GM08714 (cell line): ENCODE measurements around the gene PAM.

Source experiments
- H3K4me3 ChIP-seq: fragments of 200-500 bp; sonication (Bioruptor generic); 2 replicates; pipeline ENCODE4 v1.5.1; 2014; ENCODE audit warnings: mild to moderate bottlenecking, low read length, inconsistent platforms
- ZNF274 ChIP-seq: IDR thresholded peaks from 2 replicates; pipeline ENCODE4 v1.6.1; 2012; ENCODE audit warnings: mild to moderate bottlenecking, low read depth, low read length

Gene PAM

DNA sequence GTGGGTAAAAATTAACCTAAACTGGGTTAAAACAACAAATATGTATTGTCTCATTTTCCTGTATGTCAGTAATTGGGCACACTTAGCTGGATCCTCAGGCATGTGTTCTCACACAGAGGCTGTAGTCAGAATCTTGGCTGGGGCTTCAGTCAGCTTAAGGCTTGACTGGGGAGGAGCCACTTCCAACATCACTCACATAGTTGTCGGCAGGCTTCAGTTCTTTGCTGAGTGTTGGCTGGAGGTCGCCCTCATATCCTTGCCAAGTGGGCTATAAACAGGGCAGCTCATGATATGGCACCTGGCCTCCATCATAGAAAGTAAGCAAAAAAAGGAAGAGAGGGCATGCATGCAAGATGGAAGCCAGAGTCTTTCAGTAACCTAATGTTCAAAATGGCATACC lies 191.9 kb downstream of the PAM start:
- TF ChIP-seq ZNF274: no peak
- H3K4me3 ChIP-seq: no peak overlapping the region

DNA sequence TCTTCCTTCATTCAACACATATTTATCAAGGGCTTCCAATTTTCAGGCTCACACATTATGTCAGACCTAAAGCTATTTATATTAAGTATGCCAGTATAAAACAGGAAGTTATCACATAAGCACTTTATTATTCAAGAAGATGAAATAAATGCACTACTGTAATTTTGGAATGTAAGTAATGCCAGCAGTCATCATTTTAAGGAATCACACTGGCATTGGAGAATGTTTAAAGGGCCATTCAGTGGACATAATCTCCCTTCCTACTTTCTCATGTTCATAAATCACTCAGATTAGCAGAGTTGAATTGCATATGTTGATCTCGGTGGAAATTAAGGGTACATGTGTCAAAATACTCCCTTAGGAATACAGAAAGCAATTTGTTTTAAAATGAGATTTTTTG lies 200.4 kb downstream of the PAM start:
- TF ChIP-seq ZNF274: no peak
- no peak overlapping the region for H3K4me3 ChIP-seq

DNA sequence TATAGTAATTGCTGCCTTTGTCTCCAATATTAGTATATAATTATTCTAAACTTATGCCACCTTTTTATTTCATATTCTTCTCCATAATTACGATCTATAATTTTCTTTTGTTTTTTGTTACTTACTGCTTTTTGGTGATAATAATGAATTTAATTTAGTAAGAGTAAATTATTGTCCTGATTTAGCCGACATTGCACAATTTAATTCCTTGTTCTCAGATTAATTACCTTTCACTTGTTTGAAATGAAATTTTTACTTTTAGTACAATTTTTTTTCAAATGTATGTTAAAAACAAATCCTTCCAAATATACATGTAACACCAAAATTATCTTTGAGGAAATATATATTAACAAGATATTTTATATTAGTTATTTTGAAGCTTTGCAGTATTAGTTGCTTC lies 201.5 kb downstream of the PAM start:
- TF ChIP-seq ZNF274: no peak
- H3K4me3 ChIP-seq: no peak overlapping the region

DNA sequence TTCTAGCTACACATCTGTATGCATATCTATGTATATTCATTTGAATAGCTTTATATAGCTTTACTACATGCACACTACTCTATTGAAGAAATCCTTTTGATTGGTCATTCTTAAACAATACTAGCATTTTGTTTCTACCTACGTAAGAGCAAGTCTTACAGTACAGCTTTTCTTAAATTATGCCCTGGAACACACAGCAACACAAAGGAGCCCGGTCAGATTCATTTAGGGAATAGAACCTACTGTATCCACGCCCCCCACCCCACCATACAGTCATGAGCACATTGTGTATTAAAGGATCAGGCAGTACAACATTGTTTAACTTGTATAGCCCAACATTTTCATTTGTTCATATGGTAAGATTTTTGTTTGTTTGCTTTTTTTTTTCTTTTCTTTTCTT lies 202.0 kb downstream of the PAM start:
- no peak overlapping the region for H3K4me3 ChIP-seq
- no peak for TF ChIP-seq ZNF274

DNA sequence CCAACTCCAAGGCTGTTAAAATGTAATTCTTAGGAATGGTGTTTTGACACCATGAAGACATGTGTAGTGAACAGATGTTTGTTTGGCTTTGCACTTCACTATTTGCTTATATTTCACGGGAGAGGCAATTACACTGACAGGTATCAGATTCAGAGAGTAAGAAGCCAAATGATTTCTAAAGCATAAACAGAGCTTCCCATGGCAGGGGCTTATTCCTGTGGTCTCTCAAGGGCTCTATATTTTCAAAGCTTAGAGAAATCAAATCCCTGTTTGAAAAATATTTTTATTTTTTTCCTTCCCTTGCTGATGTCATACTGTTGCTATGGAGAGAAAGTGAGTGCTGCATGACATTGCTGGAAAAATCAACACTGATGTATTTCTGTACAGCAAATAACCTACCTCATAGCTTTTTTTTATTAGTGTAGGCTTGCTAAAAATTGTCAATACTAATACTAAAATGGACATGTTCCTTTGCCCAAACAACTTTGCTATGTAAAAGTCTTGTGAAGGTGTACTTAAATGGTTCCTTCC lies 203.4 kb downstream of the PAM start:
- no peak for TF ChIP-seq ZNF274
- H3K4me3 ChIP-seq: no peak overlapping the region

DNA sequence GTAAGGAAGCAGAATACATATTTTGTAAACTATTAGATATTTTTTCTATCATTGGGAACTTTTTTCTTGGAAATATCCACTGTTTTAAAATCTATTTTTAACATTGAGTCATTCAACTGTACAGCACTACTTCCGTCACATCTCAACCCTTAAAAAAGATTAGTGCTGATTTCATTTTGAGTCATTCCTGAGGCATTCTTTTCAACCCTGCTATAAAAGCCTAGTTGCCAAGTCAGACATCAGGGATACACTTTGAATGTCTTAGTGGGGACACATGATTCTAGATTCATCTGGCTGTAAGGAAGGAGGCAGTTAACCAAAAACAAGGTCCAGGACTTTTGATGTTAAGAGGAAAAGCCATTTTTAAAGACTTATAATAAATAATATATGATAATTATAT lies 203.9 kb downstream of the PAM start:
- no peak overlapping the region for H3K4me3 ChIP-seq
- TF ChIP-seq ZNF274: no peak

DNA sequence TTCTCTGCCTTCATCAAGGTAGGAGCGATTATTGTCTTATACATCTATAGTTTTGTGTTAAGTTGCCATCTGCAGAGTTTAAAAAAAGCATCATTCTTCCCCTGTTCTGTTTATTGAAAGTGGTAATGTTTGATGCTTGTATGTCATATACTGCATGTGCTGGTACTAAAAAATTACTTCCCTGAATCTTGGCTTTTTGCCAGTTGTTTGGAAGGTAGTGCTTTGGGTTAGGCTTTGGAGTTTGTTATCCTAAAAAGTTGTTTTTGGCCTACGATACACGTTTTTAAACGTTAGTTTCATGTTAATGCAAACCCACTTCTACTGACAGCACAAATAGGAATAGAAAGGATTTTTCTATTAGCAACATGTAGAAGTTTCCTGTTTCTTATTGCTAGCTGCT lies 206.6 kb downstream of the PAM start:
- TF ChIP-seq ZNF274: no peak
- no peak overlapping the region for H3K4me3 ChIP-seq

DNA sequence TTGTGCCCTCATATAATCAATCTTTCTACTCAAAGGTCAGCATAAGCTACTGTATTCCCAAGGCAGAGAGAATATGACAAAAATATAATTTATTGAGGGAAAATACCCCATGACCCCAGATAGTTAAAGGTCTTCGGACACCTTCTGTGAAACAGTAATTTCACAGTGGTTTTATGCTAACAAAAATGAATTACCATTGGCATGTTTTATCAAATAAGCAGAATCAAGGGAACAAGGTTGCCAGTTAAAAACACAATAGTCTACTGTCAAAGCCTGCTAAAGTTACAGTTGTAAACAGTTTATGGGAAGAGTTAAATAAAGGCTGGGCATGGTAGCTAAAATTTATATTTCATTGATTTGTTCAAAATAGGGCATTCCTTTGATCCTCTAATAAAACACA lies 210.5 kb downstream of the PAM start:
- no peak overlapping the region for H3K4me3 ChIP-seq
- TF ChIP-seq ZNF274: no peak

DNA sequence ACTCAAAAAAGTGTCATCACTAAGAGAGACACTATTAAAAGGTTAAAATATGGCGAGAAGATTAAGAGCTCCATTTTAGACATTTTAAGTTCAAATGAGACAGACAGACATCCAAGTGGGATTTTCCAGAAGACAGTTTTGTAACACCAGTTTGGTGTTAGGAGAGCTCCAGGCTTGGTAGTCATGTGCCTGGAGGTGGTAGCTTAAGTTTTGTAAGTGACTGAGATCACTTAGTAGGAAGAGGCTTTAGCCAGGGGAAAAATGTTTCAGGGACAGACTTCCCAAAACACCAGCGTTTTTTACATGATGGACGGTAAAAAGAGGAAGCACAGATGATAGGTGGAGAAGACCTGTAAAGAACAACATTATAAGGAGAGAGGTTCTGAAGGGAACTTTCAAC lies 214.5 kb downstream of the PAM start:
- H3K4me3 ChIP-seq: no peak overlapping the region
- no peak for TF ChIP-seq ZNF274

DNA sequence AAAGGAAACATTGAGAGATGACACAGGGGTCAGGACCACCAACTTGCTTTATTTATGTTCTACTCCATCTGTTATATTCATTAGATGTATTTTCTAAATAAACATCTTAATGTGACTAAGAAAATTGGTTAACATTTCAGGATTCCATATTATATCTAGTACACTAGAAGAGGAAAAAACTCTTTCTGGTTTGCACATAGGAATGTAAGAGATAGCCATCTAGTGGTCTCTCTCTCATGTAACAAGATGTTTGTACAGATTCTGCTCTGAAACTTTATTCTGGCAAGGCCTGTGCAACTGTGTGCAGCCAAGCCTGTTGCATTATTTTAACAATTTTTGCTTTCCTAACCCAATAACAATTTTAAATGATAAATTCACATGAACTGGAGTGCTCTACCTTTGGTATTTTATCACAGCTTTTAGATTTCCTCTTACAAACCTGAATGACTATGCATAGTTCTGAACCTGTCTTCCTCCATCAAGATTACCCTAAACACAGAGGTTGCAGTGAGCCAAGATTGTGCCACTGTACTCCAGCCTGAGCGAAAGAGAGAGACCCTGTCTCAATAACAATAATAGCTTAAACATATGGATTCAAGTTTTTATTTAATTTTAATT lies 216.7 kb downstream of the PAM start:
- H3K4me3 ChIP-seq: no peak overlapping the region
- no peak for TF ChIP-seq ZNF274

DNA sequence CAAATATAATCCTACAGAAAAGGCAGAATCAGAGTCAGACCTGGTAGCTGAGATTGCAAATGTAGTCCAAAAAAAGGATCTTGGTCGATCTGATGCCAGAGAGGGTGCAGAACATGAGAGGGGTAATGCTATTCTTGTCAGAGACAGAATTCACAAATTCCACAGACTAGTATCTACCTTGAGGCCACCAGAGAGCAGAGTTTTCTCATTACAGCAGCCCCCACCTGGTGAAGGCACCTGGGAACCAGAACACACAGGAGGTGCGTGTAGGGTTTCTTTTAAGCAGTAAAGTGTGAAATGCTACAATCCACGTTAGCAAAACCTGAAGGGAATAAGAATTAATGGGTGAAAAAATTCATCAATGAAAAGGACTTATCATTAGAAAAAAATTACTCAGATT lies 219.1 kb downstream of the PAM start:
- no peak for TF ChIP-seq ZNF274

DNA sequence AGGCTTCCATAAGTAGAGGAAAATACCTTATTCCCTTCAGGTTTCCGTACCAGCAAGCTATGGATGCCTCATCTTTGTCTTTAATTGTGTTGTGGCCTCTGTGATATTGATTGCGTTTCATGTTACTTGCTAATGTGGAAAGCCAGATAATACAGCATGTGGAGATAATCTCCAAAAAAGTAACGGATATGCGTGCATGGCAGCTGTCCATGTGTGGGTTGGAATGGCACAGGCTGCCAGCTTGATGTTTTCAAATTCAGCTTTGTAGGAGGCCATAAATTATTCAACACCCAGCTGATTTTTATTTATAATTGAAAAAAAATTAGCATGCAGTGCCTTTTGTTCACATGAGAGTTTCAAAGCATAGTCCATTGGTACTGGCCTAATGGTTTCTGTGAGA lies 219.9 kb downstream of the PAM start:
- H3K4me3 ChIP-seq: no peak overlapping the region
- TF ChIP-seq ZNF274: no peak

More for the DNA sequence above, 219.1 kb downstream of the PAM start:
- no peak overlapping the region for H3K4me3 ChIP-seq

DNA sequence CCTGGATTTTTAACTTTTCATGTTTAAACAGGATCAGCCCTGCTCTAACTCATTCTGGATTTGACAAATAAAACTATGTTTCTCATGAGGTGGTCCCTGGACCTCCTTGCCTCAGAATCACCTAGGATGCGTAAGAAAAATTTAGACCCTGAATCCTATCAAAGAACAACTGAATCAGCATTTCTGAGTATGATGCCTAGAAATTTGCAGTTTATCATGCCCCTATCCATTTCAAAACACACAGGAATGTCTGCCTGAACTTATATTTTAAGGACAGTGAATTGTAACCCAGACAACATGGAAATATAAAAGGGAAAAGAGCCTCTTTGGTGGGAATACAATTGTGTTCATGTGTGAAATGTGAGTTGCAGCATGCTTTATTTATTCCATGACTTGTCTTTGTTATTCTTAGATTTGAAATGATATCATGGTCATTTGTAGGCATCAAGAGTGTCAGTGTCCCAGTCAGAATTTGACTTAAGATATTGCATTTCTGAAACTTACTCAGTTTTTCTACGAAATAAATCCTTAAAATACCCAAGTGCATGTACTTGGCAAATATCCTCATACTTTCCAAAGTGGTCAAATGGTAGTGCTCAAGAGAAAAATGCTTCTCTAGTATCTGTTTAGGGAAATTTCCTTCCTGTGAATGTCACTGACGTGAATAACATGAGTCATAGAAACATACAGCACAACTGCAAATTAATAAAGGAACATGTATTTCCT lies 220.5 kb downstream of the PAM start:
- no peak for TF ChIP-seq ZNF274
- no peak overlapping the region for H3K4me3 ChIP-seq

DNA sequence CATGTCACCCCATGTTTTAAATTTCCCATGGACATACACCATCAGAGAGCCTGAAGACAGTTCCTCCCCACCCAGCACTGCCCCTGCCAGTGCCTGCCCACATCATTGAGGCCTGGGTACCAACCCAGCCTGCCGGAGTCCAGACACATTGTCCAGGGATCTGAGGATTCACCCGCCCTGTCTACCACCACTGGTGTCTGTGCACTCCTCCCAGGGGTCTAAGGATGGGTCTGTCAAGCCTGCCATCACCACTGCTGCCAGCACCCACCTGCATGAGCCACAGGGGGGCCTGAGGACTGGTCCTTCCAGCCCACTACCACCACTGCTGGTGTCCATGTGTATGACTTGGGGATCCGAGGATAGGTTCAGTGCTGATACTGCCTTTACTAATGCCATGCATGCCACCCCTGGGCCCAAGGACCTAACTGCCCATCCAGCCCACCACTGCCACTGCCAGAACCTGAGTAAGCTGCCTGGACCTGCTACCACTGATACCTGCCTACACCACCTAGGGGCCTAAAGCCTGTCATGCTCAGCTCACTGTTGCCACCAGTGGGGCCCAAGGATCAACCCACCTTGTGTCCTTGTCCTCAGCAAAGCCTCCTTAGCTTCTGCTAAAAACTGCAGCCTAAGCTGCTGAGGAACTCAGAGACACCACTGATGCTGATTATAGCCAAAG lies 227.0 kb downstream of the PAM start:
- TF ChIP-seq ZNF274: no peak
- H3K4me3 ChIP-seq: no peak overlapping the region

DNA sequence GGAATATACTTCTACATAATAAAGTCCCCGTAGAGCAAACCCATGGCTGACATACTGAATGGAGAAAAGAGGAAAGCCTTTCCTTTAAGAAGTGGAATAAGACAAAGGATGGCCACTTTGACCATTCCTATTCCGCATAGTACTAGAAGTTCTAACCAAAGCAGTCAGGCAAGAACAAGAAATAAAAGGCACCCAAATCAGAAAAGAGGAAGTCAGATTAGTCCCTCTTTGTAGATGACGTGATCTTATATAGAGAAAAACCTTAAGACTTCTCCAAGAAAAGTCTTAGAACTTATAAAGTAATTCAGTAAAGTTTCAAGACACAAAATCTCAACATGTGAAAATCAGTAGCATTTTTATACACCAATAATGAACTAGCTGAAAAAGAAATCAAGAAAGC lies 231.0 kb downstream of the PAM start:
- TF ChIP-seq ZNF274: no peak
- H3K4me3 ChIP-seq: no peak overlapping the region
